Right renal pelvis (tissue), 4 donors: ENCODE data around the gene SLC22A4. TPM values are rescaled to one million over a fixed set of nuclear protein-coding genes. Genes with fewer than 3 reads are reported as not detected.

Experiments
- DNase-seq, 4 donors: peaks; one replicate each; pipeline ENCODE4 v3.0.0-alpha.2; 2013; ENCODE audit warnings: low read depth in 4 of 4, low spot score in 3 of 4, missing footprints in 1 of 4
- polyA plus RNA-seq, 4 donors: library from polyadenylated mRNA; unstranded; fragments of 120-200 nt; gene quantifications; one replicate each; pipeline ENCODE4 v1.2.1, GENCODE V29; 2013; ENCODE audit not compliant: insufficient read length in 4 of 4

SLC22A4 gene
- polyA plus RNA-seq, 4 donors, result 4.2 to 6.6 (median 6.3) TPM

DNA sequence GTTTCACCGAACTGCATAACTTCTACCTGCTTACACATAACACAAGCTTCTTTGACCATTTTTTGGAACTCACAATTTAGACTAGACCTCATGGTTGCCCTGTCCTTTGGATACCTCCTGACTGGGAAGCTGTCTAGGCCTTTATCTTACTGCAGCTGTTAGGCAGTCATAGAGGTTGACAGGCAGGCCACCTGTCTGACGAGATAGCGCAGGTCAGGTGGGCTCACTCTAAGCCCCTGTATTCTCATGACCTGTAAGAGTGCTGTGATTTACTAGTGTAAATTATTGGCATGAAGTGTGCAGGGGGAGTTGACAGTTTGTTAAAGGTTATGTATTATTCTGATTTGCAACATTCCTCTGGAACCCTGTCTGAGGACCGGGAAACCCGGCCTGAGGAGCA is 29.0 kb downstream of the SLC22A4 start:
- no peak for DNase-seq

DNA sequence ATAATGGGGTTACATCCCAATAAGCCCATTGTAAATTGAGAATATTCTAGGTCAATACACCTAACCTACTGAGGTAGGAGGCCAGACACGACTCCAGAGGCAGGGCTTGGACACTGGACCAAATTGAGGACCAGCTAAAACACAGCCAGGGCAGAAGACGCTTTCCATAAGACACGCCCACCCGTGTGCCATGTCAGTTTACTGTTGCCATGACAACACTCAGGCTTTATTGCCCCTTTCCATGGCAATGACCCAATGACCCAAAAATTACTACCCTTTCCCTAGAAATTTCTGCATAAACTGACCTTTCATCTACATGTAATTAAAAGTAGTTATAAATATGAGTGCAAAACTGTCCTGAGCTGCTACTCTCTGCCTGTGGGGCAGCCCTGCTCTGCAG is 31.5 kb downstream of the SLC22A4 start:
- no peak for DNase-seq

DNA sequence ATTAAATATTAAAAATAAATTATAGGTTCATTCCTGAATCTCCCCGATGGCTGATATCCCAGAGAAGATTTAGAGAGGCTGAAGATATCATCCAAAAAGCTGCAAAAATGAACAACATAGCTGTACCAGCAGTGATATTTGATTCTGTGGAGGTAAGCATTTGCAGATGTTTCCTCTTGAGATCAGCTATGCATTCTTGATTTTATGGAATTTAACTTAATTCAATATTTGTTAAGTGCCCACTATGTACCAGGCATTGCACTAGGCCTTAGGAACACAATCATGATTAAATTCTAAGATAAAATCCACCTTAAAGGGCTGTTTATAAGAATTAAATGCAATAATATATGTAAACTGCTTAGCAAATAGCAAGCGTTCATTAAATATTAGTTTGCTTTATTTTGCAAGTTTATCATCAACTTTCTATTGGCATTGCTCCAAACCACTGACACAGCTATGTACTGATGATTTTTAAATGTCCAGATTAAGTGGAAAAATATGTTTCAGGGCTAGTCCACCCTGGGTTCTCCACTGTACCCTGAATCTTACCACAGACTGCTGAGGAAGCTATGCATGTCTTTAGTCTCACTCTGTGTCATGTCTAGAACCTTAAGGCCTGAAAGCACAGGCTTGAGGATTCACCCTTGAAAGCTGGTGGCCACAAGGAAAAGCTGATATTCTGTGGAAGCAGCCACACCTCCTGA is 33.2 kb downstream of the SLC22A4 start:
- DNase-seq, result no peak

DNA sequence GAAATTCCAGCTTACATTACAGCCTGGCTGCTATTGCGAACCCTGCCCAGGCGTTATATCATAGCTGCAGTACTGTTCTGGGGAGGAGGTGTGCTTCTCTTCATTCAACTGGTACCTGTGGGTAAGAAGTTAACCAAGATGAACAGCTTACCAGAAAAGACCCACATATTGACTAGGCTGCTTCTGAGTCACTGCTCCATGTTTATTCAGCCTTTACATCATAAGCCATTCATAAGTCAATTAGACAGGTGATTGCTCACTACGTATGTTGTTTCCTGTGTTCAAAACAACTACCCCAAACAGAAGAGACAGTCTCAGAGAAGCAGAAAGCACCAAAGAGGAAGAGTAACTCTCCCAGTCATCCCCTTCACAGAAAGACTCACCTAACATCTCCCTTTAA is 40.6 kb downstream of the SLC22A4 start:
- no peak for DNase-seq

DNA sequence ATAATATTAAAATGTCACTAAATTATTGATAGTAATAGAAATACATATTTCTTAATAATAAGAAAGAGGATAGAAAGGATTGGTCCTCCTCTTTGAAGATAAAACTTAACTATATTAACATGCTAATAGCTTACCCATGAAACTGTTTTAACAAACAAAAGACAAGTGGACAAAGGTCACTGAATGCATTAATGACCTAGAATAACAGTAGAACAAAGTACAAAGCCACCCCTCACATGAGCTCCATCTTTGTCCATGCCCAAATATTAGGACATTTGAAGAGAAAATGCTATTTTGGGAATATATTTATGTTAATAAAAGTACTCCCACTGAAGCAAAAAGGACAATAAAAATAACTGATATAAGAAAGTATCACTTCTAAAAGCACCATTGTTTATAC is 41.2 kb downstream of the SLC22A4 start:
- DNase-seq, result no peak

DNA sequence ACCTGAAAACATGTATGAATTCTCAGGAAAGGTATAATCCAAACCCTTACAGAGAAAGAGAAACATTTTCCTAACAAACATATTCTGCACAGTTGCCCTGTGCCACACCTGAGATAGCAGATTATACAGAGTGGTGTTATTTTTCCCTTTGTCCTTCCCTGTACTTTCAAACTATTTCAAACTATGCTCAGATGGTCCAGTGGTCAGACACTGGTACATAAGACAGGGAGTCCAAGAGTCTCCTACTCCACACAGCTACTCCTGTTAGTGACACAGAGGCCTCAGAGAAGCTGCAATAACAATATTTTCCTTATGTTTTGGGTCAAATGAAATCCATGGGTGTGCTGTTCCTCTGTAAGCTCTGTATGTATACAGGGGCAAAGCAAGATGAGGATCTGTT is 45.3 kb downstream of the SLC22A4 start:
- DNase-seq, result no peak

DNA sequence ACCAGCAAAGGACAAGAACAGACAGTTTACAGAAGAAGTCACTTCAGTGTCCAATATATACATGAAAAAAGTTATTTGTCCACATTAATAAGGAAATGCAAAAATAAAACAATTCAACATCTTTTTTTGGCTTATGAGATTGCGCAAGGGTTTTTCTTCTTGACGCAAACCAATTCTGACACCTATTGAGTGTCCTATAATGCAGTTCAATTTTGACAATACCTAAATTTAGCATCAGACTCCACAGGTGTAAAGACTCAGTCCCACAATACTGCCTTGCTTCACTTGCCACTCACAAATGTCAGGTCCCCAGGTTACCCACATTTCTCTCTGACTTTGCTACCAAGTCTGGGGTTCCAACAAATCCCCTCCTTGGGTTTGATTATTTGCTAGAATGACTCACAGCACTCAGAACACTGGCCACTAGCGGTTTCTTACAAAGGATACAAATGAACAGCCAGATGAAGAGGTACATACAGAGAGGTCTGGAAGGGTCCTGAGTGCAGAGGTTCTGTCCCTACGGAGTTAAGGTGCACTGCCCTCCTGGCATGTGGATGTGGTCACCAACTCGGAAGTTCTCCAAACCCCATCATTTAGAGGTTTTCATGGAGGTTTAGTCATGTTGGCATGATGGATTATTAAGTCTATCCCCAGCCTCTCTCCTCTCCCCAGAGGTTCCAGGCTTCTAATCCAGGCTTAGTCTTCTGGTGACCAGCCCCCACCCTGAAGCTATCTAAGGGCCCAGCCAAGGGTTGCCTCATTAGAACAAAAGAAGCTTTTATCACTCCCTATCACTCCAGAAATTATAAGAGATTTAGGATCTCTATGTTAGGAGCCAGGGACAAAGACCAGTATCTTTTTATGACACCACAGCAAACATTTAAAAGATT is 48.3 kb downstream of the SLC22A4 start:
- no peak for DNase-seq

DNA sequence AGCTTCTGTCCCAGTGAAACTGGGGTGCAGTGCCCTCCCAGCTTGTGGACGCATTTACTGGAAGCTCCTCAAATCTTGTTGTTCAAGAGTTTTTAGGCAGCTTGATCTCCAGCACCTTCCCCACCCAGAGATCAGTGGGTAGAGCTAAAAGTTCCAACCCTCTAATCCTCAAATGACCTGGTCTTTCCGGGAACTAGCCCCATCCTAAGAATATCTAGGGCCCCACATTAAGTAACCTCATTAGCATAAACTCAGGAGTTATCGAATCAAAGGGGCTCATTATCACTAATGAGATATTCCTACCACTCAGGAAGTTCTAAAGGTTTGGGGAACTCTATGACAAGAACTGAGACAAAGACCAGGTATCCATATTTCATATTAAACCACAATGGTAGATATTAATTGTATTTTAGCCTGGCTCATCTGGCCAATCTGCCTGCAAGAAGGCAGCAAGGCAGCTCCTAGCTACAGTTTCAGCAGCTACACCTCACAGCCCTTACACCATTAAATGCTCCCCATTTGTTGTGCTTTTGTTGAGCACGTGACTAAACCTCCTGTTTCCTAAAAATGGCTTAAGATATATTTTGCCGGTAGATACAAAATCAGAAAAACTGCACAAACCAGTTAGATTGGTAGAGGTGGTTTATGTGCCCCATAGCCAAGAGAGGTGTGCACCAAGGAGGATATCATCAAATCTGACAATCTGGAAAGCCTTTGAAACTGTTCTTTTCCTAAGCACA is 50.8 kb downstream of the SLC22A4 start:
- DNase-seq, result no peak

DNA sequence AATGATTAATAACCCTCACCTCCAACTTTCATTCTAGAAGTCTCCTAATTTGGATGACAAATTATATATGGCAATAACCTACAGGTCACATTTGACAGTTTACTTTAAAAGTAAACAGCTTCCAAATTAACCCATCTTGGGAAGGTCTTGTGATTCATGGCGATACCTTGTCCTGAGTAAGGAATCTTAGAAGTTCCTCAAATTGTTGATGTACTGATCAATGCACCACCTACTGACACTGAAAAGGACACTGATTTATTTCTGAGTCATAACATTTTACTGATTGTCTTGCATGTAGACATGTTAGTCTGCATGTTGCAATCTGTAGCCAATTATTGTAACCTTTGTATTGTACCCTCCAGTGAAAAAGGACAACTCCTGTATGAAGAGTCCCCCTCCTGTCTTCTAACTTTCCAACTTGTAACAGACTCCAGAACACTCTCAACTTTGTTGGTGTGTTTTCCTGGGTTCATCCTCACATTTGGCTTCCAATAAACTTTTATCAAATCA is 59.3 kb downstream of the SLC22A4 start:
- DNase-seq, result no peak

DNA sequence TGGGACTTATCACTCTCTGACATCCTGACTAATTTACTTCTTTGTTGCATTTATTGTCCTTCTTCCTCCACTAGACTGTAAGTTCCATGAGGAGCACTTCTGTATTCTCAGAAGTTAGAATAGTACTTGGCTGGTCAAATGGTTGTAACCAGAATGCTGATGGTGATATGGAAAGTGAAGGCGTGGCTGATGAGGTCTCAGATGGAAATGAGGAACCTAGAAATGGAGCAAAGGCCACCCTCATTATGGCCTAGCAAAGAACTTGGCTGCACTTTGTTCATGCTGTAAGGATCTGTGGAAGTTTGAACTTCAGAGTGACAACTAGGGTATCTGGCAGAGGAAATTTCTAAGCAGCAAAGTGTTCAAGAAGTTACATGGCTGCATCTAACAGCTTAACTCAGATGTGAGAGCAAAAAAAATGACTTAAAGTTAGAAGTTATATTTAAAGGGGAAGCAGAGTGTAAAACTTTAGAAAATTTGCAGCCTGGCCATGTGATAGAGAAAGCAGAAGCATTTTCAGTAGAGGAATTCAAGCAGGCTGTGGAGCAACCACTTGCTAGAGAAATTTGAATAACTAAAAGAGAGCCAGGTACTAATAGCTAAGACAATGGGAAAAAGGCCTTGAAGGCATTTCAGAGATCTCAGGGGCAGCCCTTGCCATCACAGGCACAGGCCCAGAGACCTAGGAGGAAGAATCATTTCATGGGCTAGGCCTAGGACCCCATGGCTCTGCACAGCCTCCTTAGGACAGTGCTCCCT is 60.4 kb downstream of the SLC22A4 start:
- DNase-seq, result no peak

DNA sequence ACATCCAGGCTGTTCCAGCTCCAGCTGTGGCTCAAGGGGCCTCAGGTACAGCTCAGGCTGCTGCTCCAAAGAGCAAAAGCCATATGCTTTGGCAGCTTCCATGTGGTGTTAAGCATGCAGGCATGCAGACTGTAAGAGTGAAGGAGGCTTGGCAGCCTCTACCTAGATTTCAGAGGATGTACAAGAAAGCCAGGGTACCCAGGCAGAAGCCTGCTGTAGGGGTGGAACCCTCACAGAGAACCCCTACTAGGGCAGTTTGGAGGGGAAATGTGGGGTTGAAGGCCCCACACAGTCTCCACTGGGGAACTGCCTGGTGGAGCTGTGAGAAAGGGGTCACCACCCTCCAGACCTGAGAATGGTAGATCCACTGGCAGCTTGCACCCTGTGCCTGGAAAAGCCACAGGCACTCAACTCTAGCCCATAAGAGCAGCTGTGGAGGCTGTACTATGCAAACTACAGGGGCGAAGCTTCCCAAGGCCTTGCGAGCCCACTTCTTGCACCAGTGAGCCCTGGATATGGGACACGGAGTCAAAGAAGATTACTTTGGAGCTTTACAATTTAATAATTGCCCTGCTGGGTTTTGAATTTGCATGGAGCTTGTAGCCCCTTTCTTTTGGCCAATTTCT is 61.1 kb downstream of the SLC22A4 start:
- DNase-seq, result no peak

DNA sequence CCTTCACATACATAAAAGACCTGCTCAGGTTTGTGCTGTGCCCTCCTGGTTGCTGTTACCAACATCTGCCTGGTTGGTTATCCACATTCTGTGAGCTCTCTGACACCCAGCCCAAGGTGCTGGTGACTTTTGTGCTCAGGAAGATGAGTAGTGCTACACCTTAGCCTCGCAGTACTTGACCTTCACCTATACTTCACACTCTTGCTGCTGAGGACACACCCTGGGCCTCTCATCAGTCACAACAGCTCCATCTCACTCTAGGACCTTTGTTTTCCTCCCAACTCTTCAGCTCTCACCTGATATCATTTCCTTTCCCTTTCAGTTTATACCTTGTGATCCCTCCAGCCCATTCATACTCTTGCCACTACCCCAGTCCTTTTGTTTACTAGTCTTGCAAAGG is 64.6 kb downstream of the SLC22A4 start:
- no peak for DNase-seq

DNA sequence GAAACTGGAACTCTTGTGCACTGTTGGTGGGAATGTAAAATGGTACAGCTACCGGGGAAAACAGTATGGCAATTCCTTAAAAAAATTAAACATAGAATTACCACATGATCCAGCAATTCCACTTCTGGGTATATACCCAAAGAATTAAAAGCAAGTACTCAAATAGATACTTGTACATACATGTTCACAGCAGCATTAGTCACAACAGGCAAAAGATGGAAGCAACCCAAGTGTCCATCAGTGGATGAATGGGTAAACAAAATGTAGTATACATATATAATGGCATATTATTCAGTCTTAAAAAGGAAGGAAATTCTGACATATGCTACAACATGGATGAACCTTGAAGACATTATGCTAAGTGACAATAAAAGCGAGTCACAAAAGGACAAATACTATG is 67.9 kb downstream of the SLC22A4 start:
- no peak for DNase-seq

DNA sequence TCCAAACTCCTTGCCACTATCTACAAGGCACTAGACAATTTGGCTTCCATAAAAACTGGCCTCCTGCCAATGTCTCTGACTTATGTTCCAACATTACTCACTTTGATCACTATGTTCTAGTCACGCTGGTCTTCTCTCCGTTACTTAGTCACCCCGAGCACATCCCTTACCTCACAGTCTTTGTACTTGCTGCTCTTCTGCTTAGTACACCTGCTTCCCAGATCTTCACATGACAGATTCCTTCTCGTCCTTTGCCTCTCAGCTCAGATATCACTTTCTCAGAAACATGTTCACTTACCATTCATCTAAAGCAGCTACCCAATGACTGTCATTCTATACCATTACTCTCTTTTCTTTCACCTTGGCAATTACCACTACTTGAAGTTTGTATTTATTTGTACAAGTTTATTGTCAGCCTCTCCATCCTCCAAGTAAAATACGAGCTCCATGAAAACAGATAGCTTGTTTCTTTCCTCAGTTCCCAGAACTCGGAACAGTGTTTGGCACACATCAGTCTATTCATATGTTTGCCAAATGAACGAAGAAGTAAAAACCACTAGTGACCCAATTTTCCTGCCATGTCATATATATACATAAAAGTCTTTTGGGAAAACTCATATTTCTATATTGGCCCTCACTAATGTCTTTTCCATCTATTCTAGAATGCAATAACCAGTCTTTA is 69.4 kb downstream of the SLC22A4 start:
- no peak for DNase-seq

DNA sequence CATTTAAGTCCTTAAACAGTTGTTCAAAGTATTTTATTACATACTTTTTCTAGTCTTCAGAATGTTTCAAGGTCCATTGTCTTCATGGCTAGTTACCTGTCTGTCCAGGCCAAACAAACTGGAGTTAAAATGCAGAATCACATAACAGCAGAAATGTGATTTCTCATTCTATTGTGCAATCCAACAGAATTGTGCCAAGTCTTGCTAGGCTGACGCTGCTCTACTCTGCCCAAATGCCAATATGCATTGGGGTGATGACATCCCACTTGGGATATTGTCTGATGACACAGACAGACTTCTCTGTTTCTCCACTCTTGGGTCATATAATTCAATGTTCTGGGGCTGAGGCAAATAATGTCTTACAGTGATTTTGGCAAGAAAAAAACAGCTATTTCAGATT is 70.1 kb downstream of the SLC22A4 start:
- no peak for DNase-seq

DNA sequence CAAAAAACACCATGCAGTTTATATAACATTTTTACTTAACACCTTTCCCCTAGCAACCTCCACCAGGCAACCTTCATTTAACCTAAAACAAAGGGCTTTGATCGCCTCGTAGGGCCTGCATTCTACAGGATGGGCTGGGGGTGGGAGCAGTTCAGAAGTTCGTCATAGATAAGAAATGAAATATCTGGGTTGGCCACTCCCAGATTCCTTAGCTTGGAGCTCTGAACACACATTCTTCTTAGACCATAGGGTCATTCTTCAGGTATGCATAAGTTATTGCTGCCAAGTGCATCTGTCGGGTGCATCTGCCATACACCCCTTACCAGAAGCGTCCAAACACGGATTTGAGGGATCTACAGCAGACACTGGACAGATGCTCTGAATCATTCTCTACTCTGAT is 71.0 kb downstream of the SLC22A4 start:
- DNase-seq, result no peak

DNA sequence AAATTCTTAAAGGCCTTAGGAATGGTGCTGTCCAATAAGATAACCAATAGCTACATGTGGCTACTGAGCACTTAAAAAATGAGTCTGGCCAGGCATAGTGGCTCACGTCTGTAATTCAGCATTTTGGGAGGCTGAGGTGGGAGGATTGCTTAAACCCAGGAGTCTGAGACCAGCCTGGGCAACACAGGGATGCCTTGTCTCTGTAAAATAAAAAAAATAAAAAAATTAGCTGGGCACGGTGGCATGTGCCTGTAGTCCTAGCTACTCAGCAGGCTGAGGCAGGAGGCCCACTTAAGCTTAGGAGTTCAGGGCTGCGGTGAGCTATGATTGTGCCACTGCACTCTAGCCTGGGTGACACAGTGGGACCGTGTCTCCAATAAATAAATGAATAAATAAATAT is 74.0 kb downstream of the SLC22A4 start:
- no peak for DNase-seq

DNA sequence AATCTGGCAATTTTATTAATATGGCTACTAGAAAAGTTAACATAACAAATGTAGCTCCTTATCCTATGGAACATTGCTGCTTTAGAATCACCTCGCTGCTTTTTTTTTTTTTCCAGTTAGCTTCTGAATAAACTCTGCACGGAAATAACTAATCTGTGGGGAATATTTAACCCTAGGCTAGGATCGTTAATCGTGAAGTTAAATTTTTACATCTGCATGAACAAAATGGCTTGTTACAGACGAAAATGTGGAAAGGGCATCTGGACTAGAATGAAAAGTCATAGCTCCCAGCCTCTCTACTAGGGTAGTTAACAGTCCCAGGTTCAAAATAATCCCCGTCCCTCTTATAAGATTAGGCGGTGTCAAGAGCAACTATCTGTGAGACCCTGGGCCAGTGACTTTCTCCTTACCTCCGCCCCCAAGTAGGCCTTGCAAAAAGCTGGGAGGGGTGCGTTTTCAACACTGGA is 74.8 kb downstream of the SLC22A4 start:
- peak in 3 of 4 donors; percentile 36 to 61 (median 47) for DNase-seq

DNA sequence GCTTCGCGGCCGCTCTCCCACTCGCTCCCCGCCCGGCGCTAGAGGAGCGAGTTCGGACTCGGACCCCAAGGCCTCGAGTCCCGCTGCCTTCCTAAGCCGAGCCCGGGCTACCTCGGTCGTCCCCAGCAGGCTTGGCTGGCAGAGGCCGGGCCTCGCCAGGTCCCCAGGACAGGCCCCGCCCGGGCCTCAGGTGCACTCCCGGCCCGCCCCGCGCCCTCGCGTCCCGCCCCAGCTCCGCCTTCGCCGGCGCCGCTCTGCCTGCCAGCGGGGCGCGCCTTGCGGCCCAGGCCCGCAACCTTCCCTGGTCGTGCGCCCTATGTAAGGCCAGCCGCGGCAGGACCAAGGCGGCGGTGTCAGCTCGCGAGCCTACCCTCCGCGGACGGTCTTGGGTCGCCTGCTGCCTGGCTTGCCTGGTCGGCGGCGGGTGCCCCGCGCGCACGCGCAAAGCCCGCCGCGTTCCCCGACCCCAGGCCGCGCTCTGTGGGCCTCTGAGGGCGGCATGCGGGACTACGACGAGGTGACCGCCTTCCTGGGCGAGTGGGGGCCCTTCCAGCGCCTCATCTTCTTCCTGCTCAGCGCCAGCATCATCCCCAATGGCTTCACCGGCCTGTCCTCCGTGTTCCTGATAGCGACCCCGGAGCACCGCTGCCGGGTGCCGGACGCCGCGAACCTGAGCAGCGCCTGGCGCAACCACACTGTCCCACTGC is 75.4 kb downstream of the SLC22A4 start, which contains the start of gene SLC22A5:
Gene SLC22A5 (plus strand): TSS at position 237 of the 707 bp plus-strand sequence. CDS start 263 bp downstream, at position 500.
- peak; percentile 35 to 68 (median 48) for DNase-seq
